Measurements from ENCODE around the gene SSTR4. TPM values are rescaled to one million over a fixed set of nuclear protein-coding genes. Genes with fewer than 3 reads are reported as not detected.

SSTR4 gene
- total and polyA plus RNA-seq, 2 donors (not counting 3 experiments of a cell fraction or from before 2014, with no cell fraction given), result not detected

DNA sequence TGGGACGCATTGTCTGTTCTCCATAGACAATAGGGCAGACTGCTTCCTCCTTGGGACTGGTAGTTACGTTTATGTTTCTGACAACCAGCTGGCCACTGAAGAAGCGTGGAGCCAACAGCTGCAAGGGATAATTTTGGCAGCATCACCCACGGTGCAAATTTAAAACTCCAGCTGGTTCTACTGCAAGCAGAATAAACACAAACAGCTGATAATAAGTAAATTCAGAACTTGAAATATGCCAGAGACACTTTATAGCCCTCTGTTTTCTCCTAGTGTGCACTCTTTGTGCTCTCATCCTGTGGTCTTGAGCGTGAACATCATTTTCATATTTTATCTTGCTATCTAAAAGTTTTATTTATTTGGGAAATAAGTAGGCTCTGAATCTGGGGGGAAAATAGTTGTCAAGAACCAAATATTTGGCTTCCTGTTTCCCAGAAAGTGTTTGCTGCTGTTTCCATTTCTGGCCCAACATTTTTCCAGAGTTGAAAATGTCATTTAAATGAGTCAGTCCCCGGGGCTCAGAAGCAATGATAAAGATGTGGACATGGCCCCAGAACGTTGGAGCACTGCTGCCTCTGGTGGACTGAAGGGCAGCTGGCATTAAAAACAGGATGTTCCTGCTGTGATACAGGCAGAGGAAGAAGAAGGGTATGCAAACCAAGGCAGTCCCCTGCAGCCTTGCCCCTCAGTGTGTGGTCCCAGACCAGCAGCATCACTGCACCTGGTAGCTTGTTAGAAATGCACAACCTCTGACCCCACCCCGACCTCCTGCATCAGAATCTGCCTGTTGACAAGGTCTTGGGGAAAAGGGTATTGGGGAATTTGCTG, 26.8 kb downstream of the SSTR4 start:
- TF ChIP-seq, protein P1, sequence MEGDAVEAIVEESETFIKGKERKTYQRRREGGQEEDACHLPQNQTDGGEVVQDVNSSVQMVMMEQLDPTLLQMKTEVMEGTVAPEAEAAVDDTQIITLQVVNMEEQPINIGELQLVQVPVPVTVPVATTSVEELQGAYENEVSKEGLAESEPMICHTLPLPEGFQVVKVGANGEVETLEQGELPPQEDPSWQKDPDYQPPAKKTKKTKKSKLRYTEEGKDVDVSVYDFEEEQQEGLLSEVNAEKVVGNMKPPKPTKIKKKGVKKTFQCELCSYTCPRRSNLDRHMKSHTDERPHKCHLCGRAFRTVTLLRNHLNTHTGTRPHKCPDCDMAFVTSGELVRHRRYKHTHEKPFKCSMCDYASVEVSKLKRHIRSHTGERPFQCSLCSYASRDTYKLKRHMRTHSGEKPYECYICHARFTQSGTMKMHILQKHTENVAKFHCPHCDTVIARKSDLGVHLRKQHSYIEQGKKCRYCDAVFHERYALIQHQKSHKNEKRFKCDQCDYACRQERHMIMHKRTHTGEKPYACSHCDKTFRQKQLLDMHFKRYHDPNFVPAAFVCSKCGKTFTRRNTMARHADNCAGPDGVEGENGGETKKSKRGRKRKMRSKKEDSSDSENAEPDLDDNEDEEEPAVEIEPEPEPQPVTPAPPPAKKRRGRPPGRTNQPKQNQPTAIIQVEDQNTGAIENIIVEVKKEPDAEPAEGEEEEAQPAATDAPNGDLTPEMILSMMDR (IDR thresholded peaks at IDR 0.05; ENCODE audit: extremely low read depth in 1 of 2, insufficient read depth in 1 of 2, low read depth in 1 of 2, low read length in 2 of 2), result peak; percentile 57 to 69
- TF ChIP-seq EZH2 (IDR thresholded peaks at IDR 0.05; ENCODE audit: borderline replicate concordance, low read depth, low read length, severe bottlenecking) (no peak), FOS (IDR thresholded peaks at IDR 0.05; ENCODE audit: borderline replicate concordance, insufficient read depth, low read length) (peak; percentile 78), MYC (IDR thresholded peaks at IDR 0.05; ENCODE audit: low read depth, low read length) (no peak), POLR2AphosphoS5 (IDR thresholded peaks at IDR 0.05; ENCODE audit: insufficient read depth, low read depth, low read length) (peak; percentile 17), GATA2 (IDR thresholded peaks at IDR 0.05; ENCODE audit: insufficient read depth, insufficient read length, low read depth, low read length) (peak; percentile 55), POLR2A (IDR thresholded peaks at IDR 0.05; ENCODE audit: low read depth, low read length) (no peak), JUN (IDR thresholded peaks at IDR 0.05; ENCODE audit: borderline replicate concordance, insufficient read depth, insufficient read length, low read depth) (peak; percentile 73)
- TF ChIP-seq, protein P2, sequence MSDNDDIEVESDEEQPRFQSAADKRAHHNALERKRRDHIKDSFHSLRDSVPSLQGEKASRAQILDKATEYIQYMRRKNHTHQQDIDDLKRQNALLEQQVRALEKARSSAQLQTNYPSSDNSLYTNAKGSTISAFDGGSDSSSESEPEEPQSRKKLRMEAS (IDR thresholded peaks at IDR 0.05; ENCODE audit: insufficient read depth, insufficient read length), result no peak
- dilution Hi-C loops (cut with MboI; ENCODE audit: extremely low pct_ligation_motif_present, low sequenced_read_pairs), result no loop called here
- FAIRE-seq, result peak; percentile 96
- H3K9me1 ChIP-seq (replicated peaks; ENCODE audit: control insufficient read depth, extremely low read depth, insufficient read depth, low read length), result no peaks in the 10 kb centered on the region
- BruUV-seq (replicated peaks), result no TSS peak
- no peaks in the 10 kb centered on the region for H3K79me2 ChIP-seq (ENCODE audit: control insufficient read depth, insufficient read depth, low read length)
- H3K4me1 ChIP-seq (ENCODE audit: control insufficient read depth, extremely low read depth, insufficient read depth, low read length), result peaks cover 29% of the 10 kb centered on the region
- peak overlapping the region; percentile 59 for H3K4me2 ChIP-seq (ENCODE audit: insufficient read depth, low read length)
- H3K9ac ChIP-seq (replicated peaks; ENCODE audit: extremely low read depth, insufficient read depth, low read length), result peak overlapping the region; percentile 27
- peak overlapping the region; percentile 74 for H3K27ac ChIP-seq (ENCODE audit: insufficient read depth, low read depth, low read length)
- H3K9me3 ChIP-seq (replicated peaks; ENCODE audit: control insufficient read depth, insufficient read depth, low read length), result no peaks in the 10 kb centered on the region
- H3K27me3 ChIP-seq (ENCODE audit: control insufficient read depth in 2 of 2, insufficient read depth in 2 of 2, low read length in 2 of 2), result no peaks in the 10 kb centered on the region
- ChIA-PET POLR2A (interaction anchor here (2.0 kb wide), 1 partner anchor 10 kb away, joined by 6 read pairs; no protein-coding TSS in a partner anchor), CTCF (interaction anchor here (0.8 to 4.8 kb wide), 23 partner anchors 10 to 370 kb away, joined by 3 to 51 read pairs (median 4); partner anchors contain the start of gene CD93)
- no peaks in the 10 kb centered on the region for H3K36me3 ChIP-seq (ENCODE audit: control insufficient read depth in 2 of 2, extremely low read depth in 1 of 2, insufficient read depth in 2 of 2, low read length in 2 of 2)
- no peaks in the 10 kb centered on the region for H4K20me1 ChIP-seq (replicated peaks; ENCODE audit: control insufficient read depth, extremely low read depth, insufficient read depth, low read length)
- H2AFZ ChIP-seq (ENCODE audit: low read depth, low read length), result peak overlapping the region; percentile 14
- DNase-seq (ENCODE audit: low read depth, low spot score), result peak; percentile 92
- intact Hi-C loops (cut with micrococcal nuclease), result loop anchor here (1.0 kb wide), 4 partner anchors 11 to 41 kb away; no protein-coding TSS in a partner anchor
- no peak overlapping the region for H3K4me3 ChIP-seq (replicated peaks in 1 of 3; ENCODE audit: insufficient read depth in 1 of 3, low read depth in 1 of 3, low read length in 3 of 3)
